ENCODE data around the gene ITGBL1.

DNA sequence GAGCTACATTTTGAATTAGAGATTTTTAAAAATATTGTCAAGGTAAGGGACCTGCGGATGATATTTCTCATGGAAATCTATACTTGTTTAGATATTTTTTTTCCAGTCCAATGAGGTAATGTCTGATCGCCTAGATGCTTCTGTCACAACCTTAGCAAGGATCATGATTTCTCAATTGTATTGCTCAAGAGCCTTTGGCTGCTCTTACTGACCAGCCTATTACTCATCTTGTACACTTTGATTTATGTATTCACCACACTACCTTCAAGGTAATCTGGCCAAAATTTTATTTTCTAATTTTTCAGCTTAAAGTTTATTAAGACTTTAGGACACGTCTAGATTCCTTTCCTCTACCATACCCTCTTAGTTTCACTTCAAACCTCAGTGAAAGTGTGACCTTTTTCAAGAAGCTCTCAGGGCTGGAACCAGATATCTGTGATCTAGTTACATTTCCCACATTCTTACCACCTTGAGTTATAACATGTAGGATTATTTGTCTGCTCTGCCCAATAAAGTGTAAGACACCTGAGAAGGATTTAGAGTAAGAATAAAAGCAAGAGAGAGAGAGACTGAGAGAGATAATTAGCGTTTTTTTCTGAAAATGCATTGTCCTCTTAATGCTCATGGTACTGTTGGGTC is 197.1 kb downstream of the ITGBL1 start:
- TF ChIP-seq, protein P1, sequence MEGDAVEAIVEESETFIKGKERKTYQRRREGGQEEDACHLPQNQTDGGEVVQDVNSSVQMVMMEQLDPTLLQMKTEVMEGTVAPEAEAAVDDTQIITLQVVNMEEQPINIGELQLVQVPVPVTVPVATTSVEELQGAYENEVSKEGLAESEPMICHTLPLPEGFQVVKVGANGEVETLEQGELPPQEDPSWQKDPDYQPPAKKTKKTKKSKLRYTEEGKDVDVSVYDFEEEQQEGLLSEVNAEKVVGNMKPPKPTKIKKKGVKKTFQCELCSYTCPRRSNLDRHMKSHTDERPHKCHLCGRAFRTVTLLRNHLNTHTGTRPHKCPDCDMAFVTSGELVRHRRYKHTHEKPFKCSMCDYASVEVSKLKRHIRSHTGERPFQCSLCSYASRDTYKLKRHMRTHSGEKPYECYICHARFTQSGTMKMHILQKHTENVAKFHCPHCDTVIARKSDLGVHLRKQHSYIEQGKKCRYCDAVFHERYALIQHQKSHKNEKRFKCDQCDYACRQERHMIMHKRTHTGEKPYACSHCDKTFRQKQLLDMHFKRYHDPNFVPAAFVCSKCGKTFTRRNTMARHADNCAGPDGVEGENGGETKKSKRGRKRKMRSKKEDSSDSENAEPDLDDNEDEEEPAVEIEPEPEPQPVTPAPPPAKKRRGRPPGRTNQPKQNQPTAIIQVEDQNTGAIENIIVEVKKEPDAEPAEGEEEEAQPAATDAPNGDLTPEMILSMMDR (IDR thresholded peaks at IDR 0.05) = no peak
- no peak for TF ChIP-seq EZH2 (IDR thresholded peaks at IDR 0.05; ENCODE audit: borderline replicate concordance, insufficient read depth, low read depth, low read length, poor library complexity, severe bottlenecking)

Measured in B cell (primary cell).